ENCODE results near the gene PC.

DNA sequence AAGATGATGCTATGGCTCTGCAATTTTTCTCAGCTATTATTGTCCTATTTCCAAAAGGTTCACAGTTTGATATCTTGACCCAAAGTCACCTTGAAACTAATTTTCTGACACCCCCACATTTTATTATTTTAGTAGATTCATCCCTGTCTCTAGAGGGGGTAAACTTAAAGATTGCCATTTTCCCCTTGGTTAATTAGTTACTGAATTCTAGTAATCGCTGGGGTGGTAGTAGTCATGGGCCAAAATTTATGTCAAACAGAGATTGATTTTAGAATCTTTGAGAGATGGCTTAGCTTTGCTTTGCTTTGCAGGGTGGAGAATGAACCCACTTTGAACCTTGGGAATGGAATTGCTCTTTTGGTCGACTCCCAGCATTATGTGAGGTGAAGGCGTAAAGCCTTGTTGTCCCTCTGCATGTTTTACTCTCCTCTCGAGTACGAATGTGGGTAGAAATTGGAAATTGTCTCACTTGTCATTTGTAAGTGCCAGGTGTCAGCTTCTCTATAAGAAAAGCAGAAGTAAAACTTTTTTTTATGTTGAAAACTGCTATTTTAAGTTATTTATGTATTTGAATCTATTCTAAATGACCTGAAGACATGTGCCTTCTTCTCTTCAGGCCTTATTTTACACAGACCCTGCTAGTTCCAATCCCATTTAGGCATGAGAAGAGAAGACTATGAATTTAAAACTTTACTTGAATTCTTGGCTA lies 157.3 kb downstream of the PC start:
- TF ChIP-seq, protein P1, sequence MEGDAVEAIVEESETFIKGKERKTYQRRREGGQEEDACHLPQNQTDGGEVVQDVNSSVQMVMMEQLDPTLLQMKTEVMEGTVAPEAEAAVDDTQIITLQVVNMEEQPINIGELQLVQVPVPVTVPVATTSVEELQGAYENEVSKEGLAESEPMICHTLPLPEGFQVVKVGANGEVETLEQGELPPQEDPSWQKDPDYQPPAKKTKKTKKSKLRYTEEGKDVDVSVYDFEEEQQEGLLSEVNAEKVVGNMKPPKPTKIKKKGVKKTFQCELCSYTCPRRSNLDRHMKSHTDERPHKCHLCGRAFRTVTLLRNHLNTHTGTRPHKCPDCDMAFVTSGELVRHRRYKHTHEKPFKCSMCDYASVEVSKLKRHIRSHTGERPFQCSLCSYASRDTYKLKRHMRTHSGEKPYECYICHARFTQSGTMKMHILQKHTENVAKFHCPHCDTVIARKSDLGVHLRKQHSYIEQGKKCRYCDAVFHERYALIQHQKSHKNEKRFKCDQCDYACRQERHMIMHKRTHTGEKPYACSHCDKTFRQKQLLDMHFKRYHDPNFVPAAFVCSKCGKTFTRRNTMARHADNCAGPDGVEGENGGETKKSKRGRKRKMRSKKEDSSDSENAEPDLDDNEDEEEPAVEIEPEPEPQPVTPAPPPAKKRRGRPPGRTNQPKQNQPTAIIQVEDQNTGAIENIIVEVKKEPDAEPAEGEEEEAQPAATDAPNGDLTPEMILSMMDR (optimal IDR thresholded peaks at IDR 0.05 in 1 of 3, IDR thresholded peaks at IDR 0.05 in 1 of 3, conservative IDR thresholded peaks at IDR 0.05 in 1 of 3; ENCODE audit: extremely low read depth in 1 of 3, insufficient read depth in 2 of 3, low read length in 3 of 3): no peak
- no peak for TF ChIP-seq EZH2 (IDR thresholded peaks at IDR 0.05; ENCODE audit: low read length)
